ENCODE measurements around the gene XPR1.

Gene XPR1

DNA sequence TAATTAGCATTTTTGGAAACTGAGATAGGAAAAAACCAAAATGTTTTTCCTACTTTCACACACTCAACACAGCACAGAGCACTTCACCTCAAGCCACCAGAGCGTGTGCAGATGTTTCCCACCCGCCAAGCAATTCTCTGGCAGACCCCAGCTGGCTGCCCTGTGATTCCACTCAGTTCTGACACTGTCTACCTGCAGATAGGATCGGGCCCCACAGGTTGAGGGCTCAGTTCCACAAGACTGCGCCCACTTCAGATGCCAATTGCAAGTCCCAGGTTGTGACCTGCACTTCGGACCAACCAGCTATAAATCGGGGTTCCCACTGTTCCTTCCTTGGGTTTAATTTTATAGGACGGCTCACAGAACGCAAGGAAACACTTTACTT, 290.8 kb downstream of the XPR1 start:
- H3K79me2 ChIP-seq (ENCODE audit: insufficient read depth, low read length), result no peaks in the 10 kb centered on the region
- no peaks in the 10 kb centered on the region for H3K27me3 ChIP-seq (ENCODE audit: low read length)
- no peak overlapping the region for H3K27ac ChIP-seq (ENCODE audit: low read depth, low read length)
- no peak overlapping the region for H3K4me2 ChIP-seq (ENCODE audit: low read depth, low read length, poor library complexity, severe bottlenecking)
- H3K9me3 ChIP-seq (ENCODE audit: insufficient read depth, low read length), result no peaks in the 10 kb centered on the region
- H4K20me1 ChIP-seq (ENCODE audit: low read depth, low read length), result no peaks in the 10 kb centered on the region
- H3K9ac ChIP-seq (ENCODE audit: low read length), result no peak overlapping the region
- H3K36me3 ChIP-seq (ENCODE audit: low read length), result no peaks in the 10 kb centered on the region
- no peak overlapping the region for H3K4me3 ChIP-seq (ENCODE audit: insufficient read depth, low read length, poor library complexity, severe bottlenecking)
- H3F3A ChIP-seq (ENCODE audit: insufficient read depth), result no peaks in the 10 kb centered on the region
- TF ChIP-seq EZH2phosphoT487 (conservative IDR thresholded peaks at IDR 0.05; ENCODE audit: low read length), result no peak
- TF ChIP-seq, protein P1, sequence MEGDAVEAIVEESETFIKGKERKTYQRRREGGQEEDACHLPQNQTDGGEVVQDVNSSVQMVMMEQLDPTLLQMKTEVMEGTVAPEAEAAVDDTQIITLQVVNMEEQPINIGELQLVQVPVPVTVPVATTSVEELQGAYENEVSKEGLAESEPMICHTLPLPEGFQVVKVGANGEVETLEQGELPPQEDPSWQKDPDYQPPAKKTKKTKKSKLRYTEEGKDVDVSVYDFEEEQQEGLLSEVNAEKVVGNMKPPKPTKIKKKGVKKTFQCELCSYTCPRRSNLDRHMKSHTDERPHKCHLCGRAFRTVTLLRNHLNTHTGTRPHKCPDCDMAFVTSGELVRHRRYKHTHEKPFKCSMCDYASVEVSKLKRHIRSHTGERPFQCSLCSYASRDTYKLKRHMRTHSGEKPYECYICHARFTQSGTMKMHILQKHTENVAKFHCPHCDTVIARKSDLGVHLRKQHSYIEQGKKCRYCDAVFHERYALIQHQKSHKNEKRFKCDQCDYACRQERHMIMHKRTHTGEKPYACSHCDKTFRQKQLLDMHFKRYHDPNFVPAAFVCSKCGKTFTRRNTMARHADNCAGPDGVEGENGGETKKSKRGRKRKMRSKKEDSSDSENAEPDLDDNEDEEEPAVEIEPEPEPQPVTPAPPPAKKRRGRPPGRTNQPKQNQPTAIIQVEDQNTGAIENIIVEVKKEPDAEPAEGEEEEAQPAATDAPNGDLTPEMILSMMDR (IDR thresholded peaks at IDR 0.05; ENCODE audit: insufficient read depth, low read length, poor library complexity, severe bottlenecking), result no peak
- no peaks in the 10 kb centered on the region for H3K9me2 ChIP-seq (replicated peaks; ENCODE audit: insufficient read depth, low read length)
- H2AFZ ChIP-seq (ENCODE audit: low read depth, low read length, severe bottlenecking), result no peak overlapping the region

DNA sequence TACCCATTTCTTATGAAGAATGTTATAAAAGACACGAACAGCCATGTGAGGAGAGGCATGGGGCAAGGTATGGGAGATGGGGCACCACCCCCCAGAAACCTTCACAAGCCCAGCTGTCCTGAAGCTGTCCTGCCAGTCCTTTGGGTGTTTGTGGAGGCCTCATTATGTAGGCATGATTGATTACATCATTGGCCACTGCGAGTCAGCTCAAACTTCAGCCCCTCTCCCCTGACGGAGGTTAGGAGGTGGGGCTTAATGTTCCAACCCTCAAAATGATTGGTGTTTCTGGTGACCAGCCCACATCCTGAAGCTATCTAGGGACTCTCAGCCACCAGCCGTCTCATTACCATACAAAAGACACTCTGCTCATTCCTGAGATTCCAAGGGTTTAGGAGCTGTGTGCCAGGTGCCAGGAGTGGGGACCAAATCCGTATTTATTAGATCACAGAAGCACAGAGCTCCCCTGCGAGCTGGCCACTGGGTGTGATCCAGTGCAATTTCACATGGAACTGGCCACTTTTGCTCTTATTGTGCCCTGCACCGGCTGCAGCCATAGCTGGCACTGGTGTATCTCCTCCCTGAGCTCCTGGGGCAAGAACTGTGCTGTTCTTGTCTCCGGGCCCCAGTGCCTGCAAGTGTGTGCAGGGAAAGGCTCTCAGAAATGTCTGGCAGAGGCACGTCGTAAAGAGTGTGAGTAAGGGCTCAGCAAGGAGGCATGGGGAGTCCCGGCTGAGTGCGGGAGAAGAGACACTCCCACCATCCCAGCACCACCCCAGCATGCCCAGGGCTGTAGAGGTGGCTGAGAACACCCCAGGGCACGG, 291.4 kb downstream of the XPR1 start:
- no peaks in the 10 kb centered on the region for H3K79me2 ChIP-seq (ENCODE audit: insufficient read depth, low read length)
- H3F3A ChIP-seq (ENCODE audit: insufficient read depth), result no peaks in the 10 kb centered on the region
- no peak overlapping the region for H3K27ac ChIP-seq (ENCODE audit: low read depth, low read length)
- H3K9ac ChIP-seq (ENCODE audit: low read length), result no peak overlapping the region
- no peaks in the 10 kb centered on the region for H3K9me3 ChIP-seq (ENCODE audit: insufficient read depth, low read length)
- TF ChIP-seq EZH2phosphoT487 (conservative IDR thresholded peaks at IDR 0.05; ENCODE audit: low read length), result no peak
- TF ChIP-seq, protein P1 (IDR thresholded peaks at IDR 0.05; ENCODE audit: insufficient read depth, low read length, poor library complexity, severe bottlenecking), result no peak
- no peaks in the 10 kb centered on the region for H4K20me1 ChIP-seq (ENCODE audit: low read depth, low read length)
- H3K4me3 ChIP-seq (ENCODE audit: insufficient read depth, low read length, poor library complexity, severe bottlenecking), result no peak overlapping the region
- H3K4me2 ChIP-seq (ENCODE audit: low read depth, low read length, poor library complexity, severe bottlenecking), result no peak overlapping the region
- H3K9me2 ChIP-seq (replicated peaks; ENCODE audit: insufficient read depth, low read length), result no peaks in the 10 kb centered on the region
- H3K27me3 ChIP-seq (ENCODE audit: low read length), result no peaks in the 10 kb centered on the region
- no peaks in the 10 kb centered on the region for H3K36me3 ChIP-seq (ENCODE audit: low read length)
- no peak overlapping the region for H2AFZ ChIP-seq (ENCODE audit: low read depth, low read length, severe bottlenecking)

DNA sequence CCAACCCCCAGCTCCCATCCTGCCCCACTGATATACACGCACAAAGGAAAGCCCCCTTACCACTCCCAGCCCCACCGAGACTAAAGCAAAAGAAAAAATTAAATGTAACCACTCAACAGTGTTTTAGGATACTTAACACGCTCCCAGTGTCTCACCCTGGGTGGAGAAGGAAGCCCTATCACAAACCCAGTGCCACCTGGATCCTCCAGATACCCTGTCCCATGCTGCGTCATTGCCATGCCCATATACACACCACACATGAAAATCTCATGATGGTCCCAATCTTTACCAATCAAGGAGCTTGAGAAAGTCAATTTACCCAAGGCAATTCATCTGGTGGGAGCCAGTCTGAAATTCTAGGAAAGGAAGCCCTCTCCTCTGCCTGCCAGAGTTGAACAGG, 292.1 kb downstream of the XPR1 start:
- no peak overlapping the region for H3K27ac ChIP-seq (ENCODE audit: low read depth, low read length)
- no peak for TF ChIP-seq EZH2phosphoT487 (conservative IDR thresholded peaks at IDR 0.05; ENCODE audit: low read length)
- TF ChIP-seq, protein P1 (IDR thresholded peaks at IDR 0.05; ENCODE audit: insufficient read depth, low read length, poor library complexity, severe bottlenecking), result no peak
- no peaks in the 10 kb centered on the region for H3K9me2 ChIP-seq (replicated peaks; ENCODE audit: insufficient read depth, low read length)
- no peaks in the 10 kb centered on the region for H3K36me3 ChIP-seq (ENCODE audit: low read length)
- H3K9me3 ChIP-seq (ENCODE audit: insufficient read depth, low read length), result no peaks in the 10 kb centered on the region
- H4K20me1 ChIP-seq (ENCODE audit: low read depth, low read length), result no peaks in the 10 kb centered on the region
- H3K79me2 ChIP-seq (ENCODE audit: insufficient read depth, low read length), result no peaks in the 10 kb centered on the region
- no peaks in the 10 kb centered on the region for H3F3A ChIP-seq (ENCODE audit: insufficient read depth)
- no peak overlapping the region for H3K4me2 ChIP-seq (ENCODE audit: low read depth, low read length, poor library complexity, severe bottlenecking)
- no peak overlapping the region for H3K4me3 ChIP-seq (ENCODE audit: insufficient read depth, low read length, poor library complexity, severe bottlenecking)
- H2AFZ ChIP-seq (ENCODE audit: low read depth, low read length, severe bottlenecking), result no peak overlapping the region
- H3K9ac ChIP-seq (ENCODE audit: low read length), result no peak overlapping the region
- no peaks in the 10 kb centered on the region for H3K27me3 ChIP-seq (ENCODE audit: low read length)
